ENCODE data around the gene TPI1. TPM values are rescaled to one million over a fixed set of nuclear protein-coding genes. Genes with fewer than 3 reads are reported as not detected.

Gene TPI1
- total RNA-seq, 2 experiments from 2014 or later = 608 to 801 TPM

DNA sequence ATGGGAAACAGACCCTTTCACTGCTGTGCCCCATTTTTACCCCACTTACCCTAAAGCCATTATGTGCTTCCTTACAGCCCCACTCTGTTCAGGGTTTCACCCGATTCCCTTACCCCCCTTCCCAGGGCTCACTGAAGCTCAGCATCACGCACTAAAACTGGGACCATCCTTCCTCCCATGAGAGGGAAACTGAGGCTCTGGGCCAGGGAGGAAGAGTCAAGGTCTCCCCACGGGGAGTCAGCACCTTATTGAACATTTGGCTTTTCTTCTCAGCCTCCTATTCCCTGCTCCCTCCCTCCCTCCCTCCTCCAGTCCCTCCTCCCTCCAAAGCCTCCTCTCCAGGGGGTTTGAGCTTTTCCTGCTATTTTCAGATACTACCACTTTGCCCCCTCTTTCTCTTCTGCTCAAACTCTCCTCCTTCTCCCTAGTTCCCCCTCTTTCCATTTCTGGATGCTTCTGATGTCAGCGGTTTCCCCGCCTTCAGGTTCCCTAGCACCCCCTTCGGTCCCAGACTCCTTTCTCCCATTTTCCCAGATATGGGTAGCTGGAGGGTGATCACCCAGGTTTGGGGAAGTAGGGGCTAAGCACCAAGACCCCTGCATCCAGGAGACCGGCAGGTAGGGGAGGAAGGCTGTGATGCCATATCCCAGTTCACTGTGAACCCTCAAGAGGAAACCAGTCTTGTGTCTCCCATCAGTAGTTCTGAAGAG is 44.8 kb upstream of the TPI1 start:
- ChIA-PET POLR2A (interaction anchor here (1.1 to 1.3 kb wide), 2 partner anchors 9 to 33 kb away, joined by 3 to 5 read pairs; partner anchors contain the start of gene CD4), CTCF (ENCODE audit: unreplicated experiment) (no interaction called here)
- Histone ChIP-seq H3K27ac (ENCODE audit: low read depth, low read length, poor library complexity, severe bottlenecking) (no peak overlapping the region), H3K9me2 (ENCODE audit: insufficient read depth, low read length) (no peaks in the 10 kb centered on the region), H3K36me3 (ENCODE audit: insufficient read depth, low read length) (no peaks in the 10 kb centered on the region), H3K4me3 (ENCODE audit: low read depth, low read length, poor library complexity, severe bottlenecking) (no peak overlapping the region), H3K4me1 (ENCODE audit: insufficient read depth, low read length, poor library complexity, severe bottlenecking) (peaks cover 11% of the 10 kb centered on the region), H4K20me1 (ENCODE audit: insufficient read depth, low read length) (no peaks in the 10 kb centered on the region), H3K79me2 (ENCODE audit: insufficient read depth, low read depth, low read length) (no peaks in the 10 kb centered on the region), H3K9me3 (ENCODE audit: low read length) (no peaks in the 10 kb centered on the region), H2AFZ (ENCODE audit: low read length) (no peak overlapping the region), H3K4me2 (ENCODE audit: low read length) (no peak overlapping the region)
- BruUV-seq (replicated peaks) = no TSS peak
- TF ChIP-seq, protein P1, sequence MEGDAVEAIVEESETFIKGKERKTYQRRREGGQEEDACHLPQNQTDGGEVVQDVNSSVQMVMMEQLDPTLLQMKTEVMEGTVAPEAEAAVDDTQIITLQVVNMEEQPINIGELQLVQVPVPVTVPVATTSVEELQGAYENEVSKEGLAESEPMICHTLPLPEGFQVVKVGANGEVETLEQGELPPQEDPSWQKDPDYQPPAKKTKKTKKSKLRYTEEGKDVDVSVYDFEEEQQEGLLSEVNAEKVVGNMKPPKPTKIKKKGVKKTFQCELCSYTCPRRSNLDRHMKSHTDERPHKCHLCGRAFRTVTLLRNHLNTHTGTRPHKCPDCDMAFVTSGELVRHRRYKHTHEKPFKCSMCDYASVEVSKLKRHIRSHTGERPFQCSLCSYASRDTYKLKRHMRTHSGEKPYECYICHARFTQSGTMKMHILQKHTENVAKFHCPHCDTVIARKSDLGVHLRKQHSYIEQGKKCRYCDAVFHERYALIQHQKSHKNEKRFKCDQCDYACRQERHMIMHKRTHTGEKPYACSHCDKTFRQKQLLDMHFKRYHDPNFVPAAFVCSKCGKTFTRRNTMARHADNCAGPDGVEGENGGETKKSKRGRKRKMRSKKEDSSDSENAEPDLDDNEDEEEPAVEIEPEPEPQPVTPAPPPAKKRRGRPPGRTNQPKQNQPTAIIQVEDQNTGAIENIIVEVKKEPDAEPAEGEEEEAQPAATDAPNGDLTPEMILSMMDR (conservative IDR thresholded peaks at IDR 0.05; ENCODE audit: low read length) = no peak
- TF ChIP-seq EZH2phosphoT487 (IDR thresholded peaks at IDR 0.05; ENCODE audit: borderline replicate concordance, low read depth, low read length) = no peak
- DNase-seq (ENCODE audit: low spot score) = no peak
- intact Hi-C loops (cut with micrococcal nuclease; ENCODE audit: unreplicated experiment) = no loop called here

DNA sequence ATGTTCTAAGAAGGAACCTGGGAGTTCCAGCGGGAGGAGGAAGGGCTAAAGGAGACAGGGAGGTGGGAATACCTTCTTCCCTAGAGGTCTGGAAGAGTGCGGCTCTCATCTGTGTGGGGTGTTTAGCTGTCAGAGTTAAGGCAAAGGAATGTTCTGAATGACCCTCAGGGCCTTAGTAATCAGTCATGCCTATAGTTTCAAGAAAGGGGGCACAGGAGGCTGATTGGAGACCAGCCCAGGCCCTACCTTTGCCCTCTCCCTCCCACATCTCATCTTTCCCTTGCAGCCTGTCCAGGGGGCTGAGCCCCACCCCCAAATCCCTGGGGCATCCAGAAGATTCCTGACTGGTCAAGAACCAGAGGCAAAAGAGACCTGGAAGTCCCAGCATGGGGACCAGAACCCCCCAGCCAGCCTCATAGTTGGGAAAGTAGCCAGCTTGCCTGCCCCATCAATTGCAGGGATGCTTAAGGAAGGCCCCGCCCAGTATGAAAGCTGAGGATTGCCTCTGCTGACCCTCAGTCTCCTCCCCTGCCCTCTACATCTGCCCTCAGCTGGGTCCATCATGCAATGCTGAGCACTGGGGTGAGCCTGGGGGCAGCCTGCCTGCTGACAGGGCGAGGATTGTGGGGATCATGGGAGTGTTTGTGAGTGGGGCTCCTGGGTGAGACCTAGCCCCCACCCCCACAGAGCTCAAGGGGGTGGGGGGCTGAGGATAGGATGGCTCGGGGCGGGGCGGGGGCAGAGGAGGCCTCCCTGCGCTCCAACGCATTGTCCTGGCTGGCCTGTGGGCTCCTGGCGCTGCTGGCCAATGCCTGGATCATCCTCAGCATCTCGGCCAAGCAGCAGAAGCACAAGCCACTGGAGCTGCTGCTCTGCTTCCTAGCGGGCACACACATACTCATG is 43.9 kb upstream of the TPI1 start:
- H3K4me2 ChIP-seq (ENCODE audit: low read length) = no peak overlapping the region
- ChIA-PET POLR2A (interaction anchor here (1.1 kb wide), 1 partner anchor 9 kb away, joined by 5 read pairs; no protein-coding TSS in a partner anchor), CTCF (ENCODE audit: unreplicated experiment) (interaction anchor here (0.6 kb wide), 1 partner anchor 134 kb away, joined by 6 read pairs; the partner anchor contains the start of gene ZNF384)
- H3K36me3 ChIP-seq (ENCODE audit: insufficient read depth, low read length) = no peaks in the 10 kb centered on the region
- H3K4me1 ChIP-seq (ENCODE audit: insufficient read depth, low read length, poor library complexity, severe bottlenecking) = peaks cover 18% of the 10 kb centered on the region
- no peak overlapping the region for H2AFZ ChIP-seq (ENCODE audit: low read length)
- BruUV-seq (replicated peaks) = no TSS peak
- no peak for DNase-seq (ENCODE audit: low spot score)
- no peak overlapping the region for H3K27ac ChIP-seq (ENCODE audit: low read depth, low read length, poor library complexity, severe bottlenecking)
- no peaks in the 10 kb centered on the region for H3K79me2 ChIP-seq (ENCODE audit: insufficient read depth, low read depth, low read length)
- intact Hi-C loops (cut with micrococcal nuclease; ENCODE audit: unreplicated experiment) = no loop called here
- no peaks in the 10 kb centered on the region for H3K9me3 ChIP-seq (ENCODE audit: low read length)
- no peak overlapping the region for H3K4me3 ChIP-seq (ENCODE audit: low read depth, low read length, poor library complexity, severe bottlenecking)
- no peaks in the 10 kb centered on the region for H4K20me1 ChIP-seq (ENCODE audit: insufficient read depth, low read length)
- H3K9me2 ChIP-seq (ENCODE audit: insufficient read depth, low read length) = no peaks in the 10 kb centered on the region
- TF ChIP-seq, protein P1 (conservative IDR thresholded peaks at IDR 0.05; ENCODE audit: low read length) = no peak
- TF ChIP-seq EZH2phosphoT487 (IDR thresholded peaks at IDR 0.05; ENCODE audit: borderline replicate concordance, low read depth, low read length) = no peak
